ENCODE results near the gene TYMP.
A peak's percentile ranks its signal among the peaks of the same experiment; 100 is the strongest.
"Not testable (repeated sequence)": the region's sequence is repeated elsewhere in the genome, so short reads cannot be mapped to it uniquely, and the experiment has no call there.

The TYMP gene

DNA sequence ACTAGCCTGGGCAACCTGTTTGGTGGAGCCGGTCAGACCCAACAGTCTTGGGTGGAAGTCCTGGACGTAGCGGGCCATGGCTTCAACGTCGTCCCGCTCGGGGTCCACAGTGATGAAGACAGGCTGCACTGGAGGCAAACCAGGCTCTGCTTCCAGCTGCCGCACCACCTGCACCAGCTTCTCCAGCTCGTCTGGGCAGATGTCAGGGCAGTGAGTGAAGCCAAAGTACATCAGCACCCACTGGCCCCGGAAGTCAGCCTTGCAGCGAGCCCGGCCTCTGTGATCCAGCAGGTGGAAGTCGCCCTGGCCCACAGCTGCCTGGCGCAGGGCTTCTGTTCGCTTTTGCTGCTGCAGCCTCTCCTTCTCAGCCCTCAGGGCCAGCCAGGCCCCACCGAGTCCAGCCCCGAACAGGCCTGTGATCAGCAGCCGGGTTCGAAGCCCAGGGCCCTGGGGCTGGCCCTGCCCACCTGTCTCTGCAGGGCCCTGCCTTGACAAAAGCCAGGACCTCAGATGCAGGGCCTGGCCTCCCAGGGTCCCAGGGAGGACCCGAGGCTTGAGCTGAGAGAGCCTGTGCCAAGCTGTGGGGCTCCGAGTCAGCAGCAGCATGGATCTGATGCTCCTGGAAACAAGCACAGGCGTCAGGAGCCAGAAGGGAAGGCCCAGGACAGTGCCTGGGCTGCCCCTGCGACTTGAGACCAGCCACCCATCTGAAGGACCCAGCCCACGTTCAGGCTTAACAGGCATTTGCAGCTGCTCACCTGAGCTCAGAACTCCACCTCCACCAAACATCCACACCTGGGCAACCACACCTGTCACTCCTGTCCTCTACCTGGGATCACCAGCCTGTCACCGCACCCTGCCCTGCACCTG is 5.8 kb downstream of the TYMP start:
- no peak for DNase-seq

DNA sequence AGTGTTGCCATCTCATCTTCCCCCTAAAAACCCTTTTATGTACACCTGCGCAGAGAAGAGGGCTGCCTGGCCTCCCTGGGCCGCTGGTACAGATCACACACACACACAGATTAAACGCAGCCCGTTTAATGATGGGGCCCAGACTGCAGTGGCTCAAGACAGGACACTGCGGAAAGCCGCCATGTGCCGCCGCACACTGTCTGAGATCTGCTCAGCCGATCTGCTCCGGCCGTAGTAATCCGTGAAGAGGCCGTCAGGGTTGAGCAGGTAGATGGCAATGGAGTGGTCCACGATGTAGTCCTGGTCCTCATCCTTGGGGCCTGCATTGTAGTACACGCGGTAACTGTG is 6.4 kb downstream of the TYMP start:
- DNase-seq = no peak

DNA sequence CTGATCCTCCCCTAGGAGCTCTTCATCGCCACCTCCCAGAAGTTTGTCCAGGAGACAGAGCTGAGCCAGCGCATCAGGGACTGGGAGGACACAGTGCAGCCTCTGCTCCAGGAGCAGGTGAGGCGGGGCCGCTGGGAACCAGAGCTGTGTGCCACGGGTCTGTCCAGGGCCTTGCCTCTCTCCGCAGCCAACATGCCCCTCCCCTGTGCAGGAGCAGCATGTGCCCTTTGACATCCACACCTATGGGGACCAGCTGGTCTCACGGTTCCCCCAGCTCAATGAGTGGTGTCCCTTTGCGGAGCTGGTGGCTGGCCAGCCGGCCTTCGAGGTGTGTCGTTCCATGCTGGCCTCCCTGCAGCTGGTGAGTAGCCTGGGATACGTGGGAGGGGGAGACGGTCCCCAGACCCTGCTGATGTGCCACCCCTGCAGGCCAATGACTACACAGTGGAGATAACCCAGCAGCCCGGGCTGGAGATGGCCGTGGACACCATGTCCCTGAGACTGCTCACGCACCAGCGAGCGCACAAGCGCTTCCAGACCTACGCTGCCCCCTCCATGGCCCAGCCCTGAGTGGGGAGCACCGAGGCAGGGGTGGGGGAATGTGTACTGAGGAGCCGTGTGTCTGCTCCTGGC is 6.9 kb downstream of the TYMP start:
- DNase-seq = no peak

DNA sequence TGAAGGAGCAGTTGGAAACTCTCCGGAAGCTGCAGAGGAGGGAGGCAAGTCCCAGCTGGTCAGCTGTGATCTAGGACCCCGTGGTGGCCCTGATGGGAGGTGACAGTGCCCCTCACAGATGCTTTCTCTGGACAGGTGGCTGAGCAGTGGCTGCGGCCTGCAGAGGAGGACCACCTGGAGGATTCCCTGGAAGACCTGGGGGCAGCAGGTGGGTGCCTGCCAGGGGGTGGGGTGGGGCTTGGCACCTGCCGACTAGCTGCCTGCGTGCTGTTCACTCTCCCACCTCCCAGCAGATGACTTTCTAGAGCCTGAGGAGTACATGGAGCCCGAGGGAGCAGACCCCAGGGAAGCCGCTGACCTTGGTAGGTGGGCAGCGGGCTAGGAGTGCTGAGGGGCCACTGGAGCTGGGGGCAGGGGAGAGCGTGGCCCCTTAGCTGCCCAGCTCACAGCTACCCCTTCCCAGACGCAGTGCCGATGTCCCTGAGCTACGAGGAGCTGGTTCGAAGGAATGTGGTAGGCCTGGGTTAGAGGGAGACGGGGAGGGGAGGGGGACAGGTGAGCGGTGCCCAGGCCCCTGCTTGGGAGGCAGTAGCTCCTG is 7.5 kb downstream of the TYMP start:
- no peak for DNase-seq

DNA sequence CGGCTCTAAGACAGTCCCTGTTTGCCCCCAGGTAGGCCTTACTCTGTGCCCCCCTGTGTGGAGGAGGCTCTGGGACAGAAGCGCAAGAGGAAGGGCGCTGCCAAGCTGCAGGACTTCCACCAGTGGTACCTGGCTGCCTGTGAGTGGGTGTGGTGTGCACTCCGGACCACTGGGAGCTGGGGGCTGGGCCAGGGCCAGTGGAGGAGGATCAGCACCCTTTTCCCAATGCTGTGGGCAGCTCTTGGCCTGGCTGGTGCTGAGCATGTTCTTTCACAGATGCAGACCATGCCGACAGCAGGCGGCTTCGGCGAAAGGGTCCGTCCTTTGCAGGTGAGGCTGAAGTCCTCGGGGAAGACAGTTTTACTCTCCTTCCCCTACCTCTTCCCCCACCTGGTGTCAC is 8.1 kb downstream of the TYMP start:
- no peak for DNase-seq

DNA sequence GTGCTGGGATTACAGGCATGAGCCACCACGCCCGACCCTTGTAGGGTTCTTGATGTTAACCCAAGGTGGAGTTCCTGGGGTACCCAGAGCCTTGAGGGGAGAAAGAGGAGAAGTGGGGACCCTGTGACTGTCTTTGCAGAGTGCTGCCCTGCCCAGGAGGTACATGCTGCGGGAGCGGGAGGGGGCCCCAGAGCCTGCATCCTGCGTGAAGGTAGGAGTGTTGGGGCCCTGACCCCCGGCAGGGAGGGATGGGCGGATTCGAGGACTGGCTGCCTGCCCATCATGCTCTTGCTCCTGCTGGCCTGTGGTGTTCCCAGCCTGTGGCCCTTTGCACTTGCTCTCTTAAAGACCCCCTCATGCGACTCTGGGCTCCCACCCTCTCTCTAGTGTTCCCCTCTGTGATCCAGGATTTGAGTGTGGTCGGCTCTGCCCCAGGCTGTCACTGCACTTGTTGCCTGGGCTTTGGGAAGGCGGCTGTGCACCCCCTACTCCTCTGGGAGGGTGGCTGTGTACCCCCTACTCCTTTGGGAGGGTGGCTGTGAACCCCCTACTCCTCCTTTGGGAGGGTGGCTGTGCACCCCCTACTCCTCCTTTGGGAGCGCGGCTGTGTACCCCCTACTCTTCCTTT is 8.9 kb downstream of the TYMP start:
- DNase-seq = no peak

DNA sequence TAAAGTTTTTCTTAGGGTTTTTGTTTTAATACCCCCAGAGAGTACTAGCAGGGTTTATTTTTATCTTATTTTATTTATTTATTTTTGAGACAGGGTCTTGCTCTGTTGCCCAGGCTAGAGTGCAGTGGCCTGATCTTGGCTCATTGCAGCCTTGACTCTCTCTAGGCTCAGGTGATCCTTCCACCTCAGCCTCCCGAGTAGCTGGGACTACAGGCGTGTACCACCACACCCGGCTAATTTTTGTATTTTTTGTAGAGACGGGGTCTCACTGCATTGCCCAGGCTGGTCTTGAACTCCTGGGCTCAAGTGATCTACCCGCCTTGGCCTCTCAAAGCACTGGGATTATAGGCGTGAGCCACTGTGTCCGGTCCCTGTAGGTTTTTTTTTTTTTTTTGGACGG is 9.6 kb downstream of the TYMP start:
- not testable (repeated sequence) for DNase-seq

DNA sequence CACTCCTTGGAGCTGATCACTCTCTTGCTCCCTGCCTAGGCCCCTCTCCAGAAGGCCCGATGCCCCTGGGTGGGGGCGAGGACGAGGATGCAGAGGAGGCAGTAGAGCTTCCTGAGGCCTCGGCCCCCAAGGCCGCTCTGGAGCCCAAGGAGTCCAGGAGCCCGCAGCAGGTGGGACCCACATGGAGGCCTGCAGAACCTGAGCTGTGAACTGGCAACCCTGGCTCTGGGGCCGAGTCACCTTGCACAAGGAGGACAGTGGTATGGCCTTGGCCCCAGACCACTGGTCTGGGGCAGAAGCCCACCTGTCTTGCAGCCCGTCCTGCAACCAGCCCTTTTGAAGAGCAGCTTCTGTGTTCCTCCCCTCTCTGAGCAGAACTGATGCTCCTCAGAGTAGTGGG is 10.7 kb downstream of the TYMP start:
- DNase-seq = no peak

DNA sequence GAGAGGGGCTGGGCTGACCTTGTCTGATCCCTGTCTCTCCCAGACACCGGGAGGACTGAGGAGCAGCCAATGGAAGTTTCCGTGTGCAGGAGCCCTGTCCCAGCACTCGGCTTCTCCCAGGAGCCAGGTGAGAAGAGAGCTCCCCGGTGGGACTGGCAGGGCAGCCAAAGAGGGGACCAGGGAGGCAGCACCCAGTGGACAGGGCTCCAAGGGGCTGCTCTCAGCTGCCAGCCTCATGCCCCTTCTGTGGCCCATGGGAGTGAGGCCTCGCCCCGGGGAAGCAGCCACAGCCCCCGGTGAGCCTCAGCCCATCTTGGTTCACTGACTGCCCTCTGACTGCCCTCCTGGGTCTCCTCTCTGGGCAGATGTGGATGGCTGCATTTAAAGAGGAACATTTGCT is 11.2 kb downstream of the TYMP start:
- no peak for DNase-seq

DNA sequence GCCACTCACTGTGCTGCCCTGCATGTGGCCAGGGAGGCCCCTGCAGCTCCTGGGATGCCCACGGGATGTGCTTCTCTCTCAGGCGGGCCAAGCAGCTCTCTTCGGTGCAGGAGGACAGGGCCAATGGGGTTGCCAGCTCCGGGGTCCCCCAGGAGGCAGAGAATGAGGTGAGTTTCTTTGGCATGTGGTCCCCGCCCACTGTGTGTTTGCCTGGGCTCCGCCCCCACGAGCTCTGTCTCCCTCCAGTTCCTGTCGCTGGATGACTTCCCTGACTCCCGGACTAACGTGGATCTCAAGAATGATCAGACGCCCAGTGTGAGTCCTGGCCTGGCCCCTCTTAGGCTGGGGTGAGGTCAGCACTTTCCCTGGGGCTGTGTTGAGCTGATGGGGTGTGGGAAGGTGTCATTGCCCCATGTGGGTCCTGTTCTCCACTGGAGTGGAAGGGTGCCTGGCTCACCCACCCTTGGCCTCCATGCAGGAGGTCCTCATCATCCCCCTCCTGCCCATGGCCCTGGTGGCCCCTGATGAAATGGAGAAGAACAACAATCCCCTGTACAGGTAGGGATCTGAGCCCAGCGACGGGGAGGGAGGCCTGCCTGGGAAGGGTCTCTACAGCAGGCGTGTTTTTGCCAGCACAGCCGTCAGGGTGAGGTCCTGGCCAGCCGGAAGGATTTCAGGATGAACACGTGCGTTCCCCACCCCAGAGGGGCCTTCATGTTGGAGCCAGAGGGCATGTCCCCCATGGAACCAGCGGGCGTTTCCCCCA is 12.1 kb downstream of the TYMP start:
- DNase-seq = no peak

DNA sequence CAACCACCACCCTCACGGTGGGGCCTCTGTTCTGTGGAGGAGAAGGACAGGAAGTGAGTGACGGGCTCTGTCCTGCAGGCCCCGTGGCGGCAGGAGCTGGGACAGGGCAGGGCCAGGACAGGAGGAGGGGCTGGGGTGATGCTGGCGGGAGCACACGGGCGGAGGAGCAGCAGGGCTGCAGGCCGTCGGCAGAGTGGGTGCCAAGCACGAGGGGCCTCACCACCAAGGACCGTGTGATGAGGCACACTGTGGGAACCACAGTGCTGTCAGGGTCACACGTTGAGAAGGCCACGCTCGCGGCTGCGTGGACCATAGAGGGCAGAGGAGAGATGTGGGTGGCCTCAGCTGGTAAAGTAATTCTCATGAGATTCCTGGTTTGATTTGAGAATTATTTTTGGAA is 12.9 kb downstream of the TYMP start:
- DNase-seq = no peak

DNA sequence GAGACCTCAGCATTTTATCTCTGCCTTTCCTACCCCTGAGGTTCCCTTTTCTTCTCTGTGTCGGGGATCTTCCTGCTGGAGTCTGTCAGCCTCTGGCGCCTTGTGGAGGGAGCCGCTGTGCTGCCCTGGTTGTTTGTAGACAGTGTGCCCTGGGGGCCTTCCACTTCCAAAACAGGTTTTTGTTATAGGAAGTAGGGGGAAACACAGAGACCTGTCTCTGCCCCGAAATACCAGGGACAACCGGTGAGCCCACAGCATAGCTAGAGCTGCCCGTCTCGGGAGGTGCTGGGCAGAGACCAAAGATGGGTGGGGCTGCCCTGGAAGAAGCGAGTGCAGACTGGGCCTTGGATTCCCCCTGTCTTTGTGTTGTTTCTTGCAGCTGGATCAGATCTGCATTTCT is 13.7 kb downstream of the TYMP start:
- no peak for DNase-seq

DNA sequence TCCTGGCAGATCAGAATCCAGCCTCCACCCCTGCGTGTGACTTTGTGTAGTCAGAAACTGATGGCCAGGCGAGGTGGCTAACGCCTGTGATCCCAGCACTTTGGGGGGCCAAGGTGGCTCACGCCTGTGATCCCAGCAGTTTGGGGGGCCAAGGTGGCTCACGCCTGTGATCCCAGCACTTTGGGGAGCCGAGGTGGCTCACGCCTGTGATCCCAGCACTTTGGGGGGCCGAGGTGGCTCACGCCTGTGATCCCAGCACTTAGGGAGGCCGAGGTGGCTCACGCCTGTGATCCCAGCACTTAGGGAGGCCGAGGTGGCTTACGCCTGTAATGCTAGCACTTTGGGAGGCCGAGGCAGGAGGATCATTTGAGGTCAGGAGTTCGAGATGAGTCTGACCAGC is 16.6 kb downstream of the TYMP start:
- DNase-seq = no peak

DNA sequence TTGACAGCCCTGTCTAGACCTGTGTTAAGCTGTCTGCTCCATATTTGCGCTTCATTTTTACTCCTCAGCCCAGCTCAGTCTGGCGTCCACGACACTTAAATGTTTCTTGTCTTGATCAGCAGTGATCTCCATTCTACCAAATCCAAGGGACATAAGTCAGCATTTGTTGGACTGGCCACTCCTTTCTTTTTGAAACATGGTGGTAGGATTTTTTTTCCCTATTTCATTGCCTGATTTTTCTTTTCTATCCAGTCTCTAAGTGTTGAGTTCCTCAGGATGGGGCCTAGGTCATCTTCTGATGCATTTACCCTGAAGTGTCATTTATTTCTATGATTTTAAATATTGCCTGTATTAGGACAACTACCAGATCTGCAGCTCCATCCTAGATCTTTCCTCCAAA is 20.9 kb downstream of the TYMP start:
- no peak for DNase-seq

DNA sequence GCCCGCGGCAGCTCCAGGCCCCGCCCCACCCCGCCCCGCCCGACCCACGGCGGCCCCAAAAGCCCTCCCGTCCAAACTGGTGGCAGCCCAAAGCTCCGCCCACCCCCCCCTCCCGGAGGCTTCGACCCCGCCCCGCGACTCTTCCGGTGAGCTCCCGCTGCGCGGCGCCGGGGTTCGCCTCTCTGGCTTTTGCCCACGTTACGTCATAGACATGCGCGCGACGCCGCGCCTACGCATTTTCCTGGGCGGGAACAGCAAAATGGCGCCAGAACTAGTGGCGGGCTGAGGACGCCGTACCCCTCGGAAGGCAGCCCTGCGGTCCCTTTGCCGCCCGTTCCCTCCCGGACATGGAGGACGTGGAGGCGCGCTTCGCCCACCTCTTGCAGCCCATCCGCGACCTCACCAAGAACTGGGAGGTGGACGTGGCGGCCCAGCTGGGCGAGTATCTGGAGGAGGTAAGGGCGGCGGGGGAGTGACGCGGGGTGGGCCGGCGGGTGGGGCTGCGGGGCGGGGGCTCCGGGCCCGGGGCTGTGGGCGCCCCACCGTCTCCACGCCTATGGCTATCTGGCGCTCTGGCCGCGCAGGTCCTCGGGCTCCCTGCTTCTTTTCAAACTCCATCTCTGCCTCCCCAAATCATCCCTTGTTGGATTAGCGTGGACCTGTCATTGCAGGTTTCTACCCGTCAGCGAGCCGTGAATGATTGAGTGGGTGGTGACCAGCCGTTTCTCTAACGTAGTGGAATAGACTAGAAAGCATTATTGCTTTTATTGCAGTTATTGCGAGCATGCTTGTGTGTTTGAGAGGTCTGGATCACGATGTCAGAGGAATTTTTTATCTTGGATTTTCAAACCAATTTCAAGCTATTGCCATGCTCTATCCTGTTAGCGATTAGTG is 21.6 kb downstream of the TYMP start, which contains the start of gene NCAPH2:
Gene NCAPH2 (plus strand): TSS at position 234 of the 894 bp plus-strand sequence. CDS start 114 bp downstream, at position 348.
- DNase-seq = peak in 5 of 6 experiments; percentile 96 to 100 (median 100)

DNA sequence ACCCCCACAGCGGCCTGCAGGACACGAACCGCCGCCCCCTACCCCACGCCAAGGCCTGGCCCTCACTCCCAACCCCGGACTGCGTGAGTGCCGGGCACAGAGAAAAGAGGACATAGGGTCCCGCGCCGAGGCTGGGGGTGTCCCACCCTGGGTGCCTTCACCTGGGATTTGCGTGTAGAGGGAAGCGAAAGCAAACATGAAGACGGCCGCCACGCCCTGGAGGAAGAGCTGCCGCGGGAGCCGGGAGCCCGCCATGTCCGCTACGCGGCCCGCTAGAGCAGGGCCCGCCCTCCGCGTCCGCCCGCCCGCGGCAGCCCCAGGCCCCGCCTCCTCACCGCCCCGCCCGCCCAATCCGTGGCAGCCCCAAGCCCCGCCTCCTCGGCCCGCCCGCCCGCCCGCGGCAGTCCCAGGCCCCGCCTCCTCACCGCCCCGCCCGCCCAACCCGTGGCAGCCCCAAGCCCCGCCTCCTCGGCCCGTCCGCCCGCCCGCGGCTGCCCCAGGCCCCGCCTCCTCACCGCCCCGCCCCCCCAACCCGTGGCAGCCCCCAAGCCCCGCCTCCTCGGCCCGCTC is 22.3 kb downstream of the TYMP start, which contains the start of gene LMF2:
Gene LMF2 (minus strand): TSS at position 282 of the 570 bp plus-strand sequence. CDS start 27 bp downstream, at position 255.
- peak in 4 of 6 experiments; percentile 100 for DNase-seq

DNA sequence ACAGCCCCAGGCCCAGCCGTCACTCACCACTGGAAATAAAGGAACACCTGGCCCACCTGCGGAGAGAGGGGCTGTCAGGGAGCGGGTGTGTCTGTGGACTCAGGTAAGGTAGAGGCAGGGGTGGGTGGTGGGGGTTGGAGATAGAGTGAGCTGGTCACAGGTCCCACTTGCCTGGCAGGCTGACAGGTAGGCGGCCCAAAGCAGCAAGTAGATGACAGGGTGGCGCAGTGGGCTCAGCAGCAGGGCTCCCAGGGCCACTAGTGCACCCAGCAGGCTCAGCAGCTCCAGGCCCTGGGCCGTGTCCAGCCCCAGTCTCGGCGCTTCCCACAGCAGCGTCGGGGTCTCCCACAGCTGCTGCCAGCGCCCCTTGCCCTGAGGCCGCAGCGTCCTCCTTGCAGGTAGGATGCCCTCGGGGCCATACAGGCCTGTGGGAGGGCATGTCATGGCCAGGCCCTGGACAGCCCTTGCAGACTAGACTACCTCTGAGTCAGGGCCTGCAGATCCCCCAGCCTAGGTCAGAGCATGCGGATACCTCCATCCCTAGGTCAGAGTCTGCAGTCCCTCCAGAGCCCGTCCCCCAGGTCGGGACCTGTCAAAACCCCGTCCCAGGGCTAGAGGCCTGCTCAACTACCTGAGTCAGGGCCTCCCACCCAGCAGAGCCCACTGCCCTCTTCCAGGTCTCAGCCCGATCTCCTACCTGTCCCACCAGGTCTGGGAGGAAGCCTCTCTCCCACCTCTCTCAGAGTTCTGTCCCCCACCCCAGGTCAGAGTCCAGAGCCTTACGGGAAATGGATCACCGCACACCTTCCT is 23.0 kb downstream of the TYMP start:
- DNase-seq = no peak

DNA sequence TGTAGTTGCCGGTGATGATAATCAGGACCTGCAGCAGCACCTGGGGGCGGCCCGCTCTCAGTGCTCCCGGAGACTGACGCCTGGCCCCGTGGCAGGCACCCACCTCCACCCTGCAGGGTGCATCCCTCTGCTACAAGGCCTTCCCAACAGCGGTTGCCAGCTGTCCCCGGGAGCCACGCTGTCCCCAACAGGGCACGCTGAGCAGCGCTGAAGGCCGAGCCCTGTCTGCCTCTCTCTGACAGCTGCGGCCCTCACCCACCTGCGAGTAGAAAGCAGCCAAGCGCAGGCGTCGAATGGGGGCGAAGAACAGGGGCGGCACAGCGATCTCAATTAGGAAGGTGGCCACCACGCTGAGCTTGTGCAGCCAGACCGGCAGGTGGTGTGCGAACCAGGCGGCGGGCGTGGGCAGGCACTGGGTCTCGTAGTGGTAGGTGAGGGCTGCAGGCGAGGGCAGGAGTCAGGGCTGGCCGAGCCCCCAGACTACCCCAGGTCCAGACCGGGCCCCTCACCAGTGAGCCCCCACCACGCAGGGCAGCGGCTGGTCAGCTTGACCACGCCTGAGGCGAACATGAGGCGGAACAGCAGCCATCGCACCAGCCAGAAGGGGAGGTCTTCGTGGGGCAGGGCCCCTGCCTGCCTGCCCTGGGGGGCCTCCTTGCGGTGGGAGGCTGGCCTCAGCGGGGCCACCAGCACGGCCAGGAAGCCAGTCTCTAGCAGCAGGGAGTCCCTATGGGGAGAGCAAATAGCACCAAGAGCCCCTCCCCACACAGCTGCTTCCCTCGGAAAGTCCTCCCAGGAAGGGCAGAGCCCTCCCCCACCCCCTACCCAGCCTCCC is 23.8 kb downstream of the TYMP start:
- DNase-seq = no peak

DNA sequence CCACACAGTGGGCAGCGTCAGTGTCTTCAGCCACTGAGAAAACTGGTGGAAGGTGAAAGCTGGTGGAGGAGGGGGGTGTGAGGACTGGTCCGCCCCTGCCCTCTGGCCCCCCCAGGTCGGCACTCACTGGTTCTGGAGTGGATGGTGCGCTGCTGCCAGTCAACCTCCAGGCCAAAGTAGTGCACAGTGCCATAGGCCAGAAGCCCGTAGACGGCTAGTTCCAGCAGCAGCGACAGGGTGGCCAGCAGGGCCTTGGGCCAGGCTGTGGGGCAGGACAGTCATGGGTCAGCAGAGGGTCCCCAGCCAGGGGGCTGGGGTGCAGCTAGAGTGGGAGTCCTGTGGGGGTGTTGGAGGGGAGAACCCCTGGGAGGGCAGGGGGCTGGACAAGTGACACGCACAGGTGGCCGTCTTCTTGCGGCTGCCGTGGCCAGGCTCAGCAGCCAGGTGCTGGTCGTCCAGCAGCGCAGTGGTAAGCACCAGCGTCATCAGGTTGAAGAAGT is 24.5 kb downstream of the TYMP start:
- DNase-seq = no peak

All from stimulated activated naive CD4-positive, alpha-beta T cell (primary cell).